CD4-positive, alpha-beta T cell (primary cell): ENCODE data around the gene MTRF1. TPM values are rescaled to one million over a fixed set of nuclear protein-coding genes. Genes with fewer than 3 reads are reported as not detected.

Experiments used
- ATAC-seq: fragments of 200-7000 bp; cut with Tn5 transposase; one replicate; pipeline ENCODE4 v1.10.0; 2022; ENCODE audit warnings: mild to moderate bottlenecking; ENCODE audit not compliant: poor library complexity
- CTCF ChIA-PET: fragments of 350-600 bp; sonication (Branson Sonifier 250); formaldehyde crosslinking; loops from one replicate; lab custom pipeline; 2021; ENCODE audit warnings: antibody characterized with exemption, inconsistent platforms; lab: Charles Lee
- POLR2A ChIA-PET: fragments of 350-600 bp; sonication (Branson Sonifier 250); formaldehyde crosslinking; loops from one replicate; lab custom pipeline; 2021; ENCODE audit warnings: antibody characterized with exemption, inconsistent platforms; lab: Charles Lee
- DNase-seq, 14 experiments: peaks; one replicate each; pipeline ENCODE4 v3.0.0-alpha.2; 2013 to 2020; ENCODE audit warnings: mixed read lengths in 2 of 14
- H3K27ac ChIP-seq, 2 donors: one replicate each; pipeline versions ENCODE4 v1.5.1 to v1.7.0; 2013; ENCODE audit warnings: low read length in 2 of 2, low read depth in 1 of 2, mild to moderate bottlenecking in 1 of 2
- H3K27me3 ChIP-seq, 2 experiments: 1 replicate in 1 of 2; 2 replicates in 1 of 2; pipeline versions ENCODE4 v1.6.1 to v1.7.0; 2013; ENCODE audit warnings: low read length in 2 of 2, control low read depth in 1 of 2, mild to moderate bottlenecking in 1 of 2, moderate library complexity in 1 of 2; ENCODE audit not compliant: insufficient read depth in 2 of 2, control insufficient read depth in 1 of 2
- H3K36me3 ChIP-seq: one replicate; pipeline ENCODE4 v1.6.1; 2013; ENCODE audit warnings: low read length, control low read depth; ENCODE audit not compliant: insufficient read depth
- H3K4me1 ChIP-seq: one replicate; pipeline ENCODE4 v1.6.1; 2013; ENCODE audit warnings: low read length, control low read depth; ENCODE audit not compliant: insufficient read depth
- H3K4me3 ChIP-seq: one replicate; pipeline ENCODE4 v1.5.1; 2013; ENCODE audit warnings: mild to moderate bottlenecking, low read length, moderate library complexity
- H3K9me3 ChIP-seq, 2 experiments: 1 replicate in 1 of 2; 2 replicates in 1 of 2; pipeline versions ENCODE4 v1.6.1 to v1.7.0; 2013; ENCODE audit warnings: low read length in 2 of 2, mild to moderate bottlenecking in 2 of 2, control low read depth in 1 of 2, moderate library complexity in 1 of 2; ENCODE audit not compliant: control insufficient read depth in 1 of 2, insufficient read depth in 1 of 2
- H3K27ac Mint-ChIP-seq: one replicate; pipeline ENCODE4 v1.8.0; 2020; ENCODE audit warnings: mixed read lengths
- H3K27me3 Mint-ChIP-seq: one replicate; pipeline ENCODE4 v1.8.0; 2021; ENCODE audit warnings: mixed read lengths
- H3K36me3 Mint-ChIP-seq: one replicate; pipeline ENCODE4 v1.8.0; 2021; ENCODE audit warnings: low read depth, mixed read lengths
- H3K4me1 Mint-ChIP-seq: one replicate; pipeline ENCODE4 v1.8.0; 2021; ENCODE audit warnings: low read depth, mixed read lengths
- H3K4me3 Mint-ChIP-seq: one replicate; pipeline ENCODE4 v1.8.0; 2020; ENCODE audit warnings: mild to moderate bottlenecking, mixed read lengths
- H3K9me3 Mint-ChIP-seq: one replicate; pipeline ENCODE4 v1.8.0; 2020; ENCODE audit warnings: mixed read lengths
- CTCF ChIP-seq: fragments of 200-600 bp; IDR thresholded peaks from one replicate; pipeline ENCODE4 v1.8.0; 2022; ENCODE audit warnings: antibody characterized with exemption, mild to moderate bottlenecking
- intact Hi-C, 2 experiments: fragments of 100-400 bp; cut with DNase I in 1 of 2; cut with micrococcal nuclease in 1 of 2; formaldehyde crosslinking; loops; one replicate each; pipeline versions ENCODE4 v1.15.1 to v1.9.0; 2023 to 2025; cut with DNase I, micrococcal nuclease
- total RNA-seq, 174 experiments: library from RNA in 2 of 174; stranded (reverse) in 2 of 174; gene quantifications; one replicate each; pipeline ENCODE4 v1.2.3 and lab custom pipeline; 2021 to 2026

MTRF1 gene
- total RNA-seq, 2 experiments from 2014 or later = 15.7 to 17.8 TPM

DNA sequence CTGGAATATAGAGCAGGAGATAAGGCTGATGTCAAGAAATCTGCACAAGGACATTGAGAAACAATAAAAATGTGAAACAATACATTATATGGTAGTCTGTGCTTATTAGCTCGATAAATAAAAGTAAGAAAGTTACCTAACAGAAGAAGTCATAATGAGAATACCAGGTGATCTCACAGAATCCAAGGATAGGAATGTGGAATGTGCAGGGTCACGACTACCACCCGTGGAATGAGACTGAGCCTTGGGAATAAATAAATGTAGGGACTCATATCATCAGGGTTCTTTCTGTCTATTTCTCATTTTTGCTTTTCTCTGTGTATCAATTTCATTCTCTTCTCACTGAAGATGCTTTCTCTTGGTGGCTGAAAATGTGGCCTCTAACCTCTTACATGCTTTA lies 43.0 kb downstream of the MTRF1 start:
- ATAC-seq = no peak
- H3K36me3 ChIP-seq = peaks cover 4% of the 10 kb centered on the region
- POLR2A ChIA-PET = interaction anchor here (1.0 kb wide), 1 partner anchor 160 kb away, joined by 3 read pairs; the partner anchor contains the start of gene WBP4
- CTCF ChIA-PET = interaction anchor here (1.1 kb wide), 1 partner anchor 11 kb away, joined by 4 read pairs; no protein-coding TSS in a partner anchor
- H3K9me3 Mint-ChIP-seq = no peaks in the 10 kb centered on the region
- H3K4me3 Mint-ChIP-seq = no peak overlapping the region
- TF ChIP-seq CTCF = no peak
- H3K27me3 ChIP-seq = no peaks in the 10 kb centered on the region
- no peak overlapping the region for H3K27ac Mint-ChIP-seq
- H3K9me3 ChIP-seq = no peaks in the 10 kb centered on the region
- H3K36me3 Mint-ChIP-seq = peaks cover 50% of the 10 kb centered on the region
- no peaks in the 10 kb centered on the region for H3K4me1 ChIP-seq
- H3K4me1 Mint-ChIP-seq = no peaks in the 10 kb centered on the region
- H3K4me3 ChIP-seq = no peak overlapping the region
- no peaks in the 10 kb centered on the region for H3K27me3 Mint-ChIP-seq
- no peak overlapping the region for H3K27ac ChIP-seq
- DNase-seq = no peak
- intact Hi-C loops = loop anchor here in 1 of 2 experiments (5.0 to 10.0 kb wide), 2 partner anchors 163 to 434 kb away; no protein-coding TSS in a partner anchor

- Histone ChIP-seq H3K27me3 (no peaks in the 10 kb centered on the region), H3K4me3 (no peak overlapping the region), H3K9me3 (peaks cover under 1 to 6% of the 10 kb centered on the region in 2 experiments), H3K27ac (no peak overlapping the region), H3K36me3 (no peaks in the 10 kb centered on the region), H3K4me1 (no peaks in the 10 kb centered on the region)
- POLR2A ChIA-PET = no interaction called here
- Mint-ChIP-seq H3K27ac (no peak overlapping the region), H3K36me3 (peaks cover 34% of the 10 kb centered on the region), H3K4me3 (no peak overlapping the region), H3K27me3 (no peaks in the 10 kb centered on the region), H3K4me1 (no peaks in the 10 kb centered on the region), H3K9me3 (peaks cover 6% of the 10 kb centered on the region)
- ATAC-seq (no peak), DNase-seq (no peak)
- CTCF ChIA-PET = interaction anchor here (0.6 to 2.7 kb wide), 4 partner anchors 10 to 258 kb away, joined by 3 to 7 read pairs (median 4); no protein-coding TSS in a partner anchor
- intact Hi-C loops = no loop called here
- TF ChIP-seq CTCF = no peak
Observed at GRCh38 chr13:41216160-41216559, 47.2 kb downstream of the MTRF1 start.

DNA sequence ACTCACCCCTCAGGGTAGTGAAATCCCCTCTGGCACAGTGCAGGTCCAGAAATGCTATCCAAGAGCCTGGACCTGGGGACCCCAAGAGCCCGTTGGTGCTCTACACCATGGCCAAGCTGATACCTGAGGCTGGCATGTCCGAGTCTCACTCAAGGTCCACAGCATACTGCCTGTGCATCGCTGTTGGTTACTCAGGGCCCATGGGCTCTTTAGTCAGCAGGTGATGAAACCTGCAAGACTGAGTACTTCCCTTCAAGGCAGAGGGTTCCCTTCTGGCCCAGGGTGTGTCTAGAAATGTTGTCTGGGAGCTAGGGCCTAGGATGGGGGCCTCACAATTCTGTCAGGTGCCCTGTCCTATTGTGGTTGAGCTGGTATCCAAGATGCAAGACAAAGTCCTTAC lies 49.5 kb downstream of the MTRF1 start:
- no peak for ATAC-seq
- TF ChIP-seq CTCF = no peak
- ChIA-PET CTCF (no interaction called here), POLR2A (no interaction called here)
- Histone ChIP-seq H3K4me1 (no peaks in the 10 kb centered on the region), H3K4me3 (no peak overlapping the region), H3K36me3 (no peaks in the 10 kb centered on the region), H3K27ac (no peak overlapping the region), H3K27me3 (no peaks in the 10 kb centered on the region), H3K9me3 (peaks cover 7 to 9% of the 10 kb centered on the region in 2 experiments)
- Mint-ChIP-seq H3K27ac (no peak overlapping the region), H3K4me3 (no peak overlapping the region), H3K36me3 (peaks cover 25% of the 10 kb centered on the region), H3K27me3 (no peaks in the 10 kb centered on the region), H3K9me3 (peaks cover 17% of the 10 kb centered on the region), H3K4me1 (no peaks in the 10 kb centered on the region)
- intact Hi-C loops = no loop called here
- DNase-seq = no peak
